T-helper 22 cell (primary cell): ENCODE results near the gene SUPT6H.

ENCODE experiments used
- DNase-seq: peaks from one replicate; pipeline ENCODE4 v3.0.0-alpha.2; 2020; ENCODE audit warnings: low read depth

The SUPT6H gene

GRCh38 chr17:28661635-28662526, at the start of gene SUPT6H, which contains the start of gene SDF2:
Gene SUPT6H (plus strand): TSS chr17:28662205. CDS start chr17:28673402, 11,197 bp downstream.
Gene SDF2 (minus strand): TSS chr17:28661906. CDS start chr17:28661876, 30 bp downstream.
- DNase-seq = peak; percentile 87

DNA sequence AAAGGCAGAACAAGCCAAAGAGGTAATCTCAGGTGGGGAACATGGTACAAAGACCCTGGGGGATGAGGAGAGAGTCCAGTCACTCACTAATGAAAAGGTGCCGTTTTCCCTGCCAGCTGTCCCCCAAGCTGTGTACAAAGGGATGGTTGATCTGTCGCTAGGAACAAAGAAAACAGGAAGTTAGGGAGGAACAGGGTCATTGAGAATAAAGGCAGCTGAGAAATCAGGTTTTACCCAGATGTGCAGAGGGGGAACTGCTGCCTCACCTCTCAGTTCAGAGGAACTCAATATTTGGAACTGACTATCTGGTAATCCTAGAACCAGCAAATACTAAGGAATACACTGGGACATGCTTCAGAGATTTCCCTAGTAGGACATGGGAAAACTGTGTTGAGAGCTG, 49.5 kb upstream of the SUPT6H start:
- no peak for DNase-seq

- DNase-seq = no peak
Measured at GRCh38 chr17:28612936-28613872, 48.8 kb upstream of the SUPT6H start.

- DNase-seq = no peak
Measured at GRCh38 chr17:28613931-28614381, 48.0 kb upstream of the SUPT6H start, which contains the start of gene RSKR. Gene RSKR (minus strand): TSS chr17:28614185. CDS start chr17:28614161, 24 bp downstream.

GRCh38 chr17:28615260-28615940, 46.6 kb upstream of the SUPT6H start:
- no peak for DNase-seq

DNA sequence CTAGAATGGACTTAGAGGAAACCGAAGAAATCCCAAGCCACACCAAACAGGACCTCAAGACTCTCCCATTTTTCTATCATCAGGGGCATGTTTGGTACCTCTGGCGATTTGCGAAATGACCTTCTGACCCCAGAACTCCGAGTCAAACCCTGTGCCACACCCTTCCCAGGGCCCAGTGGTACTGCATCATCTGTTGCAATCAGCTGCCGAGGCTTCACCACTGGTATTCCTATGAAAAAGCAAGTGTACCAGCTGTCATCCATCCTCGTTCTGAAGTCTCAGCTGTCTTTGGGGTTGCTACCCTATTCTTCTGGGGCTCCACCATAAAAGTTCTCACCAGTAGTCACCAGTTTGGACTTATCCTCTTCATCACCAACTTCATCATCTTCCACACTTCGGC, 45.7 kb upstream of the SUPT6H start:
- no peak for DNase-seq

- DNase-seq = no peak
Measured at GRCh38 chr17:28618464-28618863, 43.5 kb upstream of the SUPT6H start.

- DNase-seq = no peak
Measured at GRCh38 chr17:28620010-28620409, 42.0 kb upstream of the SUPT6H start.

- DNase-seq = no peak
Measured at GRCh38 chr17:28622186-28622585, 39.8 kb upstream of the SUPT6H start.

- DNase-seq = no peak
Measured at GRCh38 chr17:28623696-28624095, 38.3 kb upstream of the SUPT6H start.

GRCh38 chr17:28624148-28624547, 37.9 kb upstream of the SUPT6H start:
- DNase-seq = no peak

GRCh38 chr17:28626818-28627217, 35.2 kb upstream of the SUPT6H start:
- no peak for DNase-seq

DNA sequence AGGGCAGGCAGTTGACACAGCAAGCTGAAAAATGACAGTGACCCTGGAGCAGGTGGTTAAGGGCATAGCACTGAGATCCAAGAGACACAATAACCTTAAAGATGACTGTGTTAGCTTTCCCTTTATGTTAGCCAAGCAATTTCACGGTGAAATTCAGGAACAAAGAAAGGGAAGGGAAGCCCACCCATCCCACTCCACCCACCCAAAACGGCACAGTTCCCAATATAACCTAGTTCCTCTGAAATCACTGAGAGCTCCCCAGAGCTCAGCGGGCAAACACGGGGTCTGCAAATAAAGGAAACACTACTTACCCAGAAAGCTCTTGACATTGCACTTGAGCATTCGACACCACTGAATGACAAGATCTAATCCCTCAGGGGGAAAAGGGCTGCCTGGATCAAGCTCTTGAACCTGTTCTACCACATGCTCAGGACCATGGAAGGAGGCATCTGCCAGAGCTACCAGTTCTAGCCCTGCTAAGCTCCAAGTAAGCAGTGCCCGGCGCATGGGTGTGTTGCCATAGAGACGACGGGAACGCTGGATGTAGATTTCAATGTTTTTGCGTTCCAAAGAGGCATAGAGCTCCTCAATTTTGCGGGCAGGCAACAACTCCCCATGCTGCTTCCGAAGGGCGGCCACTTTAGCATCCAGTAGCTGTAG, 27.7 kb upstream of the SUPT6H start:
- DNase-seq = no peak

GRCh38 chr17:28635506-28635905, 26.5 kb upstream of the SUPT6H start:
- no peak for DNase-seq

DNA sequence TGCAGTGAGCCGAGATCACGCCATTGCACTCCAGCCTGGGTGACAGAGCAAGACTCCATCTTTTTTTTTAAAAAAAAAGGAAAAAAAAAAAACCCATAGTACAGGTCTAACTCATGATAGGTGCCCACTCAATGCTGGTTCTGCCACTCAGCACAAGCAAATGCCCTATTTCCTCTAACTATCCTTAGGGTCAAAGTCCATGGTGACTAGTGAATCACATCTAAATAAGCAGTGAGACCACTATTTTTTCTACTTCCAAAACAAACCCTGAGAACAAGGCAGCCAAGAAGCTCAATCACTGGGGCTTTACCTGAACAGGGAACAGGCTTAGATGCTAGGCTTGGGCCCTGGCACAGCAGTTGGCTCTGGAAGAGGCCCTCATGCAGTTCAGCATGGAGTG, 20.4 kb upstream of the SUPT6H start:
- DNase-seq = no peak

DNA sequence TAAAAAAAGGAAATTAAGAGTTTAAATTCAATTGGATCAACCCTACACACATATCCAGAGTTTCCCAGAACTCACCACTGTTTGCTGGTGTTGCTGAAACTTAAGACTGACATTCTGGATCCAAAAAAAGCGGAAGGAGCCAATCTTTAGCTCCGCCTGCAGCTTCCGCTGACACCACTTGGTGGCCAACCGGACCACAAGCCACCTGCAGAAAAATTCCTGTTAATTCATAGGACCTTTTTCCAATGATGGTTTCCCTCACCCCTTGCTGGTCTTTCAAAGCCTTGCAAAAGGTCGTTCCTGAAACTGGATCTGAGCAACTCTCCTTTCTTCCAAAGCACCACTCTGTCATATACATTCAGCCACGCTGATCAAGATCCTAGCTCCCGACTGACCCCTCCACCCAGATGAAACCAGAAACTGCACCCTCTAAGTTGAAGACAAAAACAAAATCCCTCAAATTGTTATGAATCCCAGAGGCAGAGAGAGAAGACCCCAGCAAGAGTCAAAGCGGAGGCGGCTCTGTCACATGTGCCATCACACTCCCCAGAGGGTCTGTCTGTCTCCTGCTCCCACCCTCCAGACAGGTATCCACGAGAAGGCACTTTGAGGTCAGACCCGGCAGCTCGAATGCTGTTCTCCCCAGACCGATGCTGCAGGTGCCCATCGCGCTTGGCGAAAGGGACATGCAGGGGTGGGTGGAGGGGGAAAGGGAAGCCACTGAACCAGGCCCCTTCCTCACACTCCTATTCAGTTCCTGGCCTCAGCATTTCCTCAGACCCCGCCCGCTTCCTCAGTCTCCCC, 17.8 kb upstream of the SUPT6H start:
- no peak for DNase-seq

- peak; percentile 94 for DNase-seq
Measured at GRCh38 chr17:28644787-28645575, 17.0 kb upstream of the SUPT6H start, which contains the start of gene BLTP2. Gene BLTP2 (minus strand): TSS chr17:28645158. CDS start chr17:28645056, 102 bp downstream.

GRCh38 chr17:28645576-28645939, 16.4 kb upstream of the SUPT6H start:
- no peak for DNase-seq

DNA sequence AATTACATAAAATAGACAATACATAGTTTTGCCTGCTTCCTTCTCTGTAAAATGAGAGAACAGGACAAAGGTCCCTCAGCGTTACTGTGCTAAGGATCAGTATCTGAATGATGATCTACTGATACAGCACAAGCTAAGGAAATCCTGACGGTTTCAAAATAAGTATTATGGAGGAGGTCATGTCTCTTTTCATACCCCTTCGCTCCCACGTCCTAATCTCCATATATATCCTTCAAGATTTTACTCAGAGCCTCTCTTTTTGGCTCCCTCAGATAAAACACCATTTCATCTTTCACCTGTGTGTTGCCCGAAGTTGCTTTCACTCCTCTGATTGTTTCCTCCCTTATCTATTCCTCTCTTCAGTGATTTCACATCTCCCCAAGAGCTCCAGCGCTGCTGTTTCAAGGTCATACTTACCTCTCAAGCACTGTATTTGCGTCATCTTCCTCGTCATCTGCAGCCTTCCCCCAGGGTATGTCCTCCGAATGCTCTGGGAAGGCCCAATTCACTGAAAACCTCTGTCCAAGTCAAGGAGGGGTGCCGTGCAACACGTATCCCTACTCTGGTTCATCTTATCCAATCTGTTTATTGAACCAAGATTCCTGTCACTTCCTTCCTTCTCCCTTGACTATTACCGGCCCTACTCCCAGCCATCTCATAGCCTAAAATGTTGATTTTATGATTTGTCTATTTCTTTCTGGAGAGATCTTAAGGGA, 15.8 kb upstream of the SUPT6H start:
- DNase-seq = no peak
